AG08396 (cell line): ENCODE measurements around the gene CAPN2.

Source experiments
- DNase-seq: peaks from one replicate; pipeline ENCODE4 v3.0.0; 2012; ENCODE audit warnings: low spot score, mixed read lengths

CAPN2 gene

GRCh38 chr1:223712194-223712849, at the start of gene CAPN2:
Gene CAPN2, plus strand, starts transcription at chr1:223712539. Its CDS starts 102 bp downstream, at chr1:223712641.
- DNase-seq, result peak; percentile 96

- no peak for DNase-seq
Observed at GRCh38 chr1:223662943-223663342, 49.4 kb upstream of the CAPN2 start.

- no peak for DNase-seq
Observed at GRCh38 chr1:223664106-223664505, 48.2 kb upstream of the CAPN2 start.

GRCh38 chr1:223665592-223666312, 46.6 kb upstream of the CAPN2 start, which contains the start of gene CAPN8:
Gene CAPN8, minus strand, starts transcription at chr1:223665701. Its CDS starts 55 bp downstream, at chr1:223665646.
- DNase-seq, result peak; percentile 27

- no peak for DNase-seq
Observed at GRCh38 chr1:223667484-223668182, 44.7 kb upstream of the CAPN2 start.

GRCh38 chr1:223669003-223669795, 43.1 kb upstream of the CAPN2 start:
- DNase-seq, result no peak

- DNase-seq, result peak; percentile 42
Observed at GRCh38 chr1:223670458-223671159, 41.7 kb upstream of the CAPN2 start.

GRCh38 chr1:223674119-223674890, 38.0 kb upstream of the CAPN2 start:
- DNase-seq, result no peak

- DNase-seq, result no peak
Observed at GRCh38 chr1:223678841-223679240, 33.5 kb upstream of the CAPN2 start.

GRCh38 chr1:223680188-223680587, 32.2 kb upstream of the CAPN2 start:
- DNase-seq, result no peak

GRCh38 chr1:223682502-223682901, 29.8 kb upstream of the CAPN2 start:
- DNase-seq, result no peak

GRCh38 chr1:223683586-223684487, 28.5 kb upstream of the CAPN2 start:
- DNase-seq, result no peak

- DNase-seq, result no peak
Observed at GRCh38 chr1:223684488-223684792, 27.9 kb upstream of the CAPN2 start.

- no peak for DNase-seq
Observed at GRCh38 chr1:223691121-223691520, 21.2 kb upstream of the CAPN2 start.

- no peak for DNase-seq
Observed at GRCh38 chr1:223695014-223695548, 17.3 kb upstream of the CAPN2 start.

- no peak for DNase-seq
Observed at GRCh38 chr1:223695941-223696340, 16.4 kb upstream of the CAPN2 start.

- DNase-seq, result no peak
Observed at GRCh38 chr1:223700388-223700918, 11.9 kb upstream of the CAPN2 start.

GRCh38 chr1:223700942-223701637, 11.2 kb upstream of the CAPN2 start:
- peak; percentile 75 for DNase-seq
